CD4-positive, CD25-positive, alpha-beta regulatory T cell (primary cell): Measurements from ENCODE around the gene ATXN1. TPM values are rescaled to one million over a fixed set of nuclear protein-coding genes. Genes with fewer than 3 reads are reported as not detected.

Source experiments
- ATAC-seq, 2 donors: fragments of 150-1000 bp; cut with Tn5 transposase; one replicate each; pipeline ENCODE4 v1.10.0; 2021; ENCODE audit warnings: low read depth in 2 of 2, moderate number of reproducible peaks in 2 of 2, moderate library complexity in 1 of 2
- DNase-seq, 3 donors: peaks; one replicate each; pipeline versions ENCODE4 v3.0.0 to v3.0.0-alpha.2; 2012 to 2022; ENCODE audit warnings: mixed read lengths in 1 of 3
- H3K27ac ChIP-seq: one replicate; pipeline ENCODE4 v1.7.0; 2013; ENCODE audit warnings: mild to moderate bottlenecking, low read length; ENCODE audit not compliant: insufficient read depth, poor library complexity, severe bottlenecking
- H3K27me3 ChIP-seq: one replicate; pipeline ENCODE4 v1.7.0; 2013; ENCODE audit warnings: low read length; ENCODE audit not compliant: control insufficient read depth, insufficient read depth
- H3K36me3 ChIP-seq: one replicate; pipeline ENCODE4 v1.7.0; 2013; ENCODE audit warnings: mild to moderate bottlenecking, low read length, moderate library complexity; ENCODE audit not compliant: control insufficient read depth, insufficient read depth
- H3K4me1 ChIP-seq: 2 replicates; pipeline ENCODE4 v1.7.0; 2013; ENCODE audit warnings: mild to moderate bottlenecking, low read length; ENCODE audit not compliant: insufficient read depth, control insufficient read depth, poor library complexity, severe bottlenecking
- H3K4me3 ChIP-seq: one replicate; pipeline ENCODE4 v1.7.0; 2013; ENCODE audit warnings: low read depth, mild to moderate bottlenecking, low read length, moderate library complexity
- H3K9me3 ChIP-seq, 2 experiments: 1 replicate in 1 of 2; 2 replicates in 1 of 2; pipeline ENCODE4 v1.7.0; 2013; ENCODE audit warnings: low read length in 2 of 2, mild to moderate bottlenecking in 1 of 2, moderate library complexity in 1 of 2; ENCODE audit not compliant: control insufficient read depth in 2 of 2
- H3K27ac Mint-ChIP-seq, 3 donors: one replicate each; pipeline ENCODE4 v1.8.0; 2020 to 2022; ENCODE audit warnings: mild to moderate bottlenecking in 3 of 3, mixed read lengths in 3 of 3, moderate library complexity in 2 of 3
- H3K27me3 Mint-ChIP-seq: one replicate; pipeline ENCODE4 v1.8.0; 2022; ENCODE audit warnings: mild to moderate bottlenecking, mixed read lengths
- H3K36me3 Mint-ChIP-seq: one replicate; pipeline ENCODE4 v1.8.0; 2020; ENCODE audit warnings: mixed read lengths
- H3K4me1 Mint-ChIP-seq, 4 donors: one replicate each; pipeline ENCODE4 v1.8.0; 2020 to 2022; ENCODE audit warnings: mixed read lengths in 4 of 4, mild to moderate bottlenecking in 1 of 4
- H3K4me3 Mint-ChIP-seq, 4 donors: one replicate each; pipeline ENCODE4 v1.8.0; 2020 to 2022; ENCODE audit warnings: mild to moderate bottlenecking in 4 of 4, mixed read lengths in 4 of 4, moderate library complexity in 3 of 4
- H3K9me3 Mint-ChIP-seq, 7 donors: one replicate each; pipeline ENCODE4 v1.8.0; 2020 to 2022; ENCODE audit warnings: mixed read lengths in 7 of 7, mild to moderate bottlenecking in 3 of 7, moderate library complexity in 2 of 7
- polyA plus RNA-seq, 4 donors: library from polyadenylated mRNA; unstranded; fragments of 300-500 nt; fragmentation: Illumina TruSeq; gene quantifications; one replicate each; pipeline ENCODE4 v1.2.3, GENCODE V29; 2021
- total RNA-seq: library from RNA; stranded (reverse); gene quantifications from one replicate; pipeline ENCODE4 v1.2.3, GENCODE V29; 2022

Gene ATXN1
- total and polyA plus RNA-seq, 5 donors from 2014 or later, result 15.8 to 191 (median 19.2) TPM

DNA sequence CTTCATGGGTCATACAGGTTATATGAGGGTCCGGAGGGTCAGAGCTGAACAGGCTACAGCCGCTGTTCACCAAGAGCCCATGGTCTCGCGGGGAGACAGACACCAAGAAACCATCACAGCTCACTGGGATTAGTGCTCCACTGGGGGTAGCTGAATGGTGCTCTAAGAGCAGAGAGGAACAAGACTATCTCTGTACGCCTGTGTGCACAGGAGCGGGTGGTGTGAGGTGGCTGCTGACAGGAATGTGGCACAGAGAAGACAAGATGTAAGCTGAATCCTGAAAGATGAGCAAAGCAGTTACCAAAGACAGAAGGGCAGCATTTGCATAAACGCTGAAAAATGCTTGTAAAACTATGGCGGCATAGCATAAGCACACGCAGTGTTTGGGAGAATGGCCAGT lies 383.8 kb downstream of the ATXN1 start:
- Mint-ChIP-seq H3K4me3 (no peak overlapping the region), H3K36me3 (peaks cover 25% of the 10 kb centered on the region), H3K4me1 (peaks cover 9 to 40% (median 27%) of the 10 kb centered on the region in 4 donors), H3K9me3 (no peaks in the 10 kb centered on the region), H3K27me3 (no peaks in the 10 kb centered on the region), H3K27ac (peak overlapping the region in 1 of 3 donors; percentile 21)
- ATAC-seq (no peak), DNase-seq (no peak)
- Histone ChIP-seq H3K27ac (no peak overlapping the region), H3K4me3 (no peak overlapping the region), H3K27me3 (no peaks in the 10 kb centered on the region), H3K36me3 (peaks cover 14% of the 10 kb centered on the region), H3K9me3 (no peaks in the 10 kb centered on the region), H3K4me1 (no peaks in the 10 kb centered on the region)

DNA sequence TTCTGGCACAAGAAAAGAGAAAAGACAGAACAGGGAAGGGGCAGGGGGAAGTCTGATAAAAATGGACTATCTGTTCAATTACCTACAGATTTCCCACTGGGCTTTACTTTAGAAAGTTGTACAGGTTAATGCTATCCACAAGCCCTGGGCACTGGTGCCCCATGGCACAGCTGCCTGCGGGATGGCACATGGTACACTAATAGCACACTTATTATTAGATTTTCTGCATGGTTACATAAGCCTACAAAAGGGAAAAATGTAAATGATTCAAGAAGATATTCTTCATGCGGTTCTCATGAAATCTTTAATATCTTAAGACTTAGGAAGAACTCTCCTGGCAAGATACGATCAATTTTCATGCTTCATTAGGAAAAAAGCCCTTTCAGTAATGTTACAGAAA lies 385.4 kb downstream of the ATXN1 start:
- no peaks in the 10 kb centered on the region for H3K9me3 ChIP-seq
- DNase-seq (no peak), ATAC-seq (no peak)
- Mint-ChIP-seq H3K36me3 (peaks cover 29% of the 10 kb centered on the region), H3K4me1 (peaks cover 9 to 44% (median 33%) of the 10 kb centered on the region in 4 donors), H3K4me3 (no peak overlapping the region), H3K9me3 (no peaks in the 10 kb centered on the region), H3K27ac (peak overlapping the region in 1 of 3 donors; percentile 31), H3K27me3 (no peaks in the 10 kb centered on the region)
- H3K36me3 ChIP-seq, result peaks cover 14% of the 10 kb centered on the region
- H3K4me3 ChIP-seq, result no peak overlapping the region
- H3K4me1 ChIP-seq, result no peaks in the 10 kb centered on the region
- H3K27me3 ChIP-seq, result no peaks in the 10 kb centered on the region
- no peak overlapping the region for H3K27ac ChIP-seq

DNA sequence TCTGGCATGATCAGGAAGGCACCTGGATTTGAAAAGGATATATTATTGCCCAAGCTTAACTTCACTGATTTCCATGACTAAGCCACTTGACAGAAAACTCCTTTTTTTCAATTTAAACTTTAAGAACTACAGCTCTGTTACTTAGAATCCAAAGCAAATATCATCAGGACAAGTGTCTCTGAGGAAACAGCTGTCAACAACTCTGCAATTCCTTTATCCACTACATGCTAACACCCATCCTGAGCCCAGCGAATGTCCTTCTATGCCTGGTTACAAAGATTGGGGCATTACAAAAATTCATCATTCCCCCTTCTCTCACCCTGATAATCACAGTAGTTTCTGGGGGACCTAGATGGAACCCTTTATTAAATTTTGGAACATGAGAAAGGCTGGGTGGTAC lies 386.1 kb downstream of the ATXN1 start:
- no peaks in the 10 kb centered on the region for H3K4me1 ChIP-seq
- H3K27ac ChIP-seq, result no peak overlapping the region
- H3K27me3 ChIP-seq, result no peaks in the 10 kb centered on the region
- H3K4me3 ChIP-seq, result no peak overlapping the region
- no peaks in the 10 kb centered on the region for H3K27me3 Mint-ChIP-seq
- DNase-seq, result no peak
- H3K4me1 Mint-ChIP-seq, result peaks cover 9 to 40% (median 33%) of the 10 kb centered on the region in 4 donors
- peaks cover 29% of the 10 kb centered on the region for H3K36me3 Mint-ChIP-seq
- H3K4me3 Mint-ChIP-seq, result no peak overlapping the region
- no peaks in the 10 kb centered on the region for H3K9me3 Mint-ChIP-seq
- ATAC-seq, result no peak
- H3K27ac Mint-ChIP-seq, result peak overlapping the region; percentile 14 to 35 (median 15)
- H3K9me3 ChIP-seq, result no peaks in the 10 kb centered on the region
- H3K36me3 ChIP-seq, result peaks cover 14% of the 10 kb centered on the region

DNA sequence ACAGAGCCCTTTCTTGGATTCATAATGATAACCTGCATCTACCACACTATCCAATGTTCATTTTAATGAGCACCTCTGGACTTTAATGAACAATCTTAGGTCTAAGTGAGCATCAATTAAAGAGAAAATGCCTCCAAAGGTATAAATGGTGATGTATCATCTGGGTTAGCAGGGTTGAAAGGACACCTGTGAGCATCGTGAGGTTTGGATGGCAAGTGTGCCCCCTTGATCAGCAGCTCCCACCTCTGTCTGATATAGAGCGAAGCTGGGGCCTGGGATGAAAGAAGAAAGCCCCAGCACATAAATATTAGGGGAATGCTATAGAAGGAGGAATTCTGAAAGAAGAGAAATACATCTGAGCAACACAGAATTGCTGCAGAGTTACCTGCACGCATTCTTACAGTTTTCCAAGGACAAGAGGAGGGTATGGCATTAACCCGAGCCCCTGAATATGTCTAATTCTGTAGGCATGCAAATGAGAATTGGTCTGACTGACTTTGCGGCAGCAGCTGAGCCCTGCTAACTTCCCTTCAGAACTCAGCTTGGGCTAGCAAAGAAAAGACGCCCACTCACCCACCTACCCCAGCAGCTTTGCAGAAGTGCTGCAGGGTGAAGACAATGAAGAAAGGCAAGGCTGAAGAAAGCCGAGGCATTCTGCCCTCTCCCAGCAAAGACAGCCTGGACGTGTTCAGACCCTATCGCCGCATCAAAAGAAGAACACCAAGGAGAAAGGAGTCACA lies 386.6 kb downstream of the ATXN1 start:
- Mint-ChIP-seq H3K9me3 (no peaks in the 10 kb centered on the region), H3K4me3 (no peak overlapping the region), H3K4me1 (peaks cover 9 to 40% (median 33%) of the 10 kb centered on the region in 4 donors), H3K27ac (peak overlapping the region in 2 of 3 donors; percentile 15 to 35), H3K27me3 (no peaks in the 10 kb centered on the region), H3K36me3 (peaks cover 29% of the 10 kb centered on the region)
- DNase-seq, result no peak
- no peak for ATAC-seq
- H3K9me3 ChIP-seq, result no peaks in the 10 kb centered on the region
- H3K4me1 ChIP-seq, result no peaks in the 10 kb centered on the region
- no peak overlapping the region for H3K4me3 ChIP-seq
- no peak overlapping the region for H3K27ac ChIP-seq
- peaks cover 15% of the 10 kb centered on the region for H3K36me3 ChIP-seq
- no peaks in the 10 kb centered on the region for H3K27me3 ChIP-seq

DNA sequence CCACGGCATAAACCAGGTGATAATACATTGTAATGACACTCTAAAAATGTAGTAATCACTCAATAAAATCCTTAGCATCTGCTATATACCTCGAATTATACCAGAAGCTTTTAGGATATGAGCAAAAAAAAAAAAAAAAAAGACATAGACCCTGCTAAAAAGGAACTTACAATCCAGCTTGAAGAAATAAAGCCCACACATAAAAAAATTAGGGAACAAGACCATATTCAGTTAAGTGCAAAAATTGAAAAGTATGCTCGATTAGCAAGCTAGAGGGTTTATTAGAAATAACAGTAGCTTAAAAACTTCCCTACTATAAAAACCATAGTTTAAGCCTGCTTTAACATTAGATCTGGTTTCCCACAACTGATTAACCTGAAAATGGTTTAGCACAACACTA lies 387.2 kb downstream of the ATXN1 start:
- Mint-ChIP-seq H3K36me3 (peaks cover 28% of the 10 kb centered on the region), H3K27ac (peak overlapping the region in 1 of 3 donors; percentile 35), H3K9me3 (no peaks in the 10 kb centered on the region), H3K4me3 (no peak overlapping the region), H3K4me1 (peaks cover 9 to 42% (median 35%) of the 10 kb centered on the region in 4 donors), H3K27me3 (no peaks in the 10 kb centered on the region)
- ATAC-seq, result no peak
- no peaks in the 10 kb centered on the region for H3K4me1 ChIP-seq
- H3K27ac ChIP-seq, result no peak overlapping the region
- H3K9me3 ChIP-seq, result no peaks in the 10 kb centered on the region
- no peak overlapping the region for H3K4me3 ChIP-seq
- no peaks in the 10 kb centered on the region for H3K27me3 ChIP-seq
- no peak for DNase-seq
- peaks cover 16% of the 10 kb centered on the region for H3K36me3 ChIP-seq

DNA sequence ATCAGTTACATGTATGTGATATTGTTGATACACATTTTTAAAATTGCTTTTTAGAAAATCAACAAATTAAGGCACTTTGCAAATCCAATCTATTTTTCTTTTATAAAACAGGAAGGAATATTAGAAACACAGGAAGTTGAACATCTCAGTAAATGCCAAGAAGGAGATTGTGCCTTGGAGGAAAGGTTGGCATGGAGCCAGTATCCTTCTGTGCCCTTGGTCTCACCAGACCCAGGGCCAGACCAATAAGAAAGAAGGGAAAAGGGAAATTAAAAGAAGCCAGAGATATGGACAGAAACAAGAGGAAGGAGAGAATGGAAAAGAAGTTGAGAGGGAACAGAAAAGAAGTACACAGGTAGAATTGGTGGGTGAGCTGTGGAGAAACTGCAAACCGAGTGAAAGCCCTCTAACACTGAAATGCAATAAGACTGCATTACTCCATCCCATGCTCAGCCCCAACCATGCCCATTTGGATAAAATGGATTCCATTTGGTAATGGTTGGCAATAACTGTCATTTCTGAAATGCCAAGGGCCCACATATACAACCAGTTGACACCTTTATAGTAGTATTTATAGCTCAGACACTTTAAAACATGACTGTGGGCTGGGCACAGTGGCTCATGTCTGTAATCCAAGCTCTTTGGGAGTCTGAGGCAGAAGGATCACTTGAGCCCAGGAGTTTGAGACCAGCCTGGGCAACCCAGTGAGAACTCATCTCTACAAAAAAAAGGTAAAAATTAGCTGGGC lies 389.1 kb downstream of the ATXN1 start:
- Histone ChIP-seq H3K4me3 (no peak overlapping the region), H3K36me3 (peaks cover 8% of the 10 kb centered on the region), H3K27me3 (no peaks in the 10 kb centered on the region), H3K9me3 (no peaks in the 10 kb centered on the region), H3K4me1 (no peaks in the 10 kb centered on the region), H3K27ac (no peak overlapping the region)
- Mint-ChIP-seq H3K9me3 (no peaks in the 10 kb centered on the region), H3K27ac (peak overlapping the region in 2 of 3 donors; percentile 23 to 84), H3K4me1 (peaks cover 9 to 40% (median 31%) of the 10 kb centered on the region in 4 donors), H3K36me3 (peaks cover 20% of the 10 kb centered on the region), H3K4me3 (no peak overlapping the region), H3K27me3 (no peaks in the 10 kb centered on the region)
- DNase-seq (no peak), ATAC-seq (no peak)

DNA sequence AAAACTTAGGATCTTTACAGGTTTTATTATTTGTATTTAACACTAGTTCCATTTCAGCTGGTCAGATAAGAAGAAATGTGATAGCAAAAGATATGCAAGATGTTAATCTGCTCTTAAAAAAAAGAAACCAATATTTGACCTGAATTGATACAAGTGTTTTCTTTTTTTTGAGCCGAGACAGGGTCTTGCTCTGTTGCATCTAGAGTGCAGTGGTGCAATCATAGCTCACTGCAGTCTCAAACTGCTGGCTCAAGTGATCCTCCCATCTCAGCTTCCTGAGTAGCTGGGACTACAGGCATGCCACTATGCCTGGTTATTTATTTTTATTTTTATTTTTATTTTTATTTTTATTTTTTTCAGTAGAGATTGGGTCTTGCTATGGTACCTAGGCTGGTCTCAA lies 389.9 kb downstream of the ATXN1 start:
- Mint-ChIP-seq H3K27me3 (no peaks in the 10 kb centered on the region), H3K27ac (no peak overlapping the region), H3K36me3 (peaks cover 15% of the 10 kb centered on the region), H3K4me3 (no peak overlapping the region), H3K9me3 (no peaks in the 10 kb centered on the region), H3K4me1 (peaks cover 9 to 35% (median 28%) of the 10 kb centered on the region in 4 donors)
- Histone ChIP-seq H3K36me3 (peaks cover 7% of the 10 kb centered on the region), H3K4me3 (no peak overlapping the region), H3K27ac (no peak overlapping the region), H3K9me3 (no peaks in the 10 kb centered on the region), H3K4me1 (no peaks in the 10 kb centered on the region), H3K27me3 (no peaks in the 10 kb centered on the region)
- ATAC-seq (no peak), DNase-seq (no peak)
